Stimulated activated CD8-positive, alpha-beta memory T cell treated with anti-CD3 and anti-CD28 coated beads, Interleukin-15, amount 100 ng/mL, for 48 hours (primary cell): Measurements from ENCODE around the gene RHOT2.
A peak's percentile ranks its signal among the peaks of the same experiment; 100 is the strongest.

Experiments used
- DNase-seq, 2 donors: peaks; one replicate each; pipeline ENCODE4 v3.0.0-alpha.2; 2020; ENCODE audit warnings: low read depth in 2 of 2

RHOT2 gene

DNA sequence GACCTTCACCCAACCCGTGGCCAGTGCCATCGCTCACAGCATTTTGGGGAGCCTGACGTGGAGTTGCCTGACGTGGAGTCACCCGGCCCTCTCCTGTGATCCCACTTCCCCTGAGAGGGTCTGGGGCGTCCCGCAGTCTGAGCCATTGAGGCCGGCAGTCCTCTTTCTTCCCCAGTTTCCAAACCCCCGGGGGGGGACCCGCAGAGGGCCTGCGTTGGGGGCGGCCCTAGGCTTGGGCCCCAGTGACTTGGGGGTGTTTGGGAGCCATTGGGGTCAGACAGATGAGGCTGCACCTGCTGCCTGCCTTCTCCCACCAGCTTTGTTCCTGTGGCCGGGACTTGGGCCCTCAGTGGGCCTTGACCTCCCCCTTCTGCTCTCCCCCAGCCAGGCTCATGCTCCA is 1.7 kb downstream of the RHOT2 start:
- no peak for DNase-seq

DNA sequence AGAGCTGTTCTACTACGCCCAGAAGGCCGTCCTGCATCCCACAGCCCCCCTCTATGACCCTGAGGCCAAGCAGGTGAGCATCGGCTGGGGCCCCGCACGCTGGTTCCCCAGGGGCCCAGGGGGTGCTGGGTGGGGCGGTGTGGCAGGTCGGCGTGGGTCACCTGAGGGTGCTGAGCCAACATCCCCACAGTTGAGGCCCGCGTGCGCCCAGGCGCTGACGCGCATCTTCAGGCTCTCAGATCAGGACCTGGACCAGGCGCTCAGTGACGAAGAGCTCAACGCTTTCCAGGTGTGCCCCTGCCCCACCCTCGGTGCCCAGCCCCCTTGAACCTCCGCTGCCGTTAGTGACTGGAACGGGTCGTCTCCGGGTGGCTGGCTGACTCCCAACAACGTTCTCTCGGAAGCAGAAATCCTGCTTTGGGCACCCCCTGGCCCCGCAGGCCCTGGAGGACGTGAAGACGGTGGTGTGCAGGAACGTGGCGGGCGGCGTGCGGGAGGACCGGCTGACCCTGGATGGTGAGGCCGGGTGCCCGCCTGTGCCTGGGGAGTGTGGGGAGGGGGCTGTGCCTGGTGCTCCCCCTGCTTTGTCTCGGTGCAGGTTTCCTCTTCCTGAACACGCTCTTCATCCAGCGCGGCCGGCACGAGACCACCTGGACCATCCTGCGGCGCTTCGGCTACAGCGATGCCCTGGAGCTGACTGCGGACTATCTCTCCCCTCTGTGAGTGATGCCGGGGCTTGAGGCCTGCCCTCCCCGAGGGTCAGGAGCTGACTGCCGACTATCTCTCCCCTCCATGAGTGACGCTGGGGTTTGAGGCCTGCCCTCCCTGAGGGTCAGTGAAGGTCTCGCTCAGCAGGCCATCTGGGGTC is 2.8 kb downstream of the RHOT2 start:
- no peak for DNase-seq

- no peak for DNase-seq
Measured at GRCh38 chr16:671353-672131, 3.6 kb downstream of the RHOT2 start.

DNA sequence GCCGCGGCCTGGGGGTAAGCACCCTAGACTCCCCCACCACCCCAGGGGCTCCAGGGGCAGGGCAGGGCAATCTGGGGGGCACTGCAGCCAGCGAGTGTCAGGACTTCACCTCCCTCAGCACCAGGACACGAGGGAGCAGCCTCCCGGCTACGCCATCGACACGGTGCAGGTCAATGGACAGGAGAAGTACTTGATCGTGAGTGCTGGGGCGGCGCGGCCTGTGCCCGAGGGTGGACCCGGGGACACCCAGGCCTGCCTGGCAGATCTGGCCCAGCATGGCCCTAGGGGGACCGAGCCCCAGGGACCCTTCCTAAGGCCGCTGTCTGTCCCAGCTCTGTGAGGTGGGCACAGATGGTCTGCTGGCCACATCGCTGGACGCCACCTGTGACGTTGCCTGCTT is 4.4 kb downstream of the RHOT2 start:
- no peak for DNase-seq

DNA sequence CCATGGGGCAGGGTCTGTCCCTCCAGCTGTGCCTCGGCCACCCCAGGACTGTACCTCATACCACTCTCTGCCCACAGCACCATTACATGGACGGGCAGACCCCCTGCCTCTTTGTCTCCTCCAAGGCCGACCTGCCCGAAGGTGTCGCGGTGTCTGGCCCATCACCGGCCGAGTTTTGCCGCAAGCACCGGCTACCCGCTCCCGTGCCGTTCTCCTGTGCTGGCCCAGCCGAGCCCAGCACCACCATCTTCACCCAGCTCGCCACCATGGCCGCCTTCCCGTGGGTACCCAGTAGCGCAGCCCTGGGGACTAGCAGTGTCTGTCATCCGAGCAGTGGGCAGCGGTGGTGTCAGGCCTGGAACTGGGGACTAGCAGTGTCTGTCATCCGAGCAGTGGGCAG is 4.9 kb downstream of the RHOT2 start:
- no peak for DNase-seq

GRCh38 chr16:673399-673991 is 5.6 kb downstream of the RHOT2 start:
- DNase-seq = no peak

DNA sequence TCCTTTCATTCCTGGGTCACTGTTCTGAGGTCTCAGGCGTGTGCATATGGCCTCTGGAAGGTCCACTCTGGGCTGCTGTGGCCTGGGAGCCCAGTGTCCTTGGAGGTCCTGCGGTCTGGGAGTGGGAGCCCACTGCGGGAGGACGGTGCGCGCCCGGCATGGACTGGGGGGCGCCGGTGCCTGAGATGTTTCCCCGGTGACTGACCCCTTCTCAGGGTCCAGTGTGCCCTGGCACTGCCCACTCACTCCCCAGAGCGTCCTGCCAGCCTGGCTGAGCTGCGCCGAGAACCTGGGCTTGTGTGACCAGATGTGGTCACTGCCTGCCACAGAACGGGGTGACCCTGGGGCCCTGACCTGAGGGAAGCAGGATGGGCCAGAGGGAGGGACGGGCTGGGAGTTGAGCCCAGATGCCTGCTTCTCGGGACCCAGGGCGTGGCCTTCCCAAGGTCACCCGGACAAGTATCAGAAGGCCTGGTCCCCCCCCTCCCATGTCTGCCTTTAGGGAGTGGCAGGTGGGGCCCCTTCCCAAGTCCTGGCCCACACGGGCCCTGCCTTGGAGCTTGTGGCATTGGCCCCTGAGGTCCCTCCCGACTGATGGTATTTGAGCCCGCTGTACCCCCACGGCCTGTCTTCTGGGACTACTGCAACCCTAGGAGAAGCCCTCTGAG is 6.4 kb downstream of the RHOT2 start:
- no peak for DNase-seq

- no peak for DNase-seq
Measured at GRCh38 chr16:674968-675883, 7.3 kb downstream of the RHOT2 start, which contains the start of gene RHBDL1. Gene RHBDL1 (plus strand): TSS chr16:675671. CDS start chr16:675791, 120 bp downstream.

- DNase-seq = no peak
Measured at GRCh38 chr16:675884-676564, 8.1 kb downstream of the RHOT2 start.

- DNase-seq = no peak
Measured at GRCh38 chr16:676565-676902, 8.6 kb downstream of the RHOT2 start.

GRCh38 chr16:676913-677312 is 9.0 kb downstream of the RHOT2 start:
- DNase-seq = no peak

DNA sequence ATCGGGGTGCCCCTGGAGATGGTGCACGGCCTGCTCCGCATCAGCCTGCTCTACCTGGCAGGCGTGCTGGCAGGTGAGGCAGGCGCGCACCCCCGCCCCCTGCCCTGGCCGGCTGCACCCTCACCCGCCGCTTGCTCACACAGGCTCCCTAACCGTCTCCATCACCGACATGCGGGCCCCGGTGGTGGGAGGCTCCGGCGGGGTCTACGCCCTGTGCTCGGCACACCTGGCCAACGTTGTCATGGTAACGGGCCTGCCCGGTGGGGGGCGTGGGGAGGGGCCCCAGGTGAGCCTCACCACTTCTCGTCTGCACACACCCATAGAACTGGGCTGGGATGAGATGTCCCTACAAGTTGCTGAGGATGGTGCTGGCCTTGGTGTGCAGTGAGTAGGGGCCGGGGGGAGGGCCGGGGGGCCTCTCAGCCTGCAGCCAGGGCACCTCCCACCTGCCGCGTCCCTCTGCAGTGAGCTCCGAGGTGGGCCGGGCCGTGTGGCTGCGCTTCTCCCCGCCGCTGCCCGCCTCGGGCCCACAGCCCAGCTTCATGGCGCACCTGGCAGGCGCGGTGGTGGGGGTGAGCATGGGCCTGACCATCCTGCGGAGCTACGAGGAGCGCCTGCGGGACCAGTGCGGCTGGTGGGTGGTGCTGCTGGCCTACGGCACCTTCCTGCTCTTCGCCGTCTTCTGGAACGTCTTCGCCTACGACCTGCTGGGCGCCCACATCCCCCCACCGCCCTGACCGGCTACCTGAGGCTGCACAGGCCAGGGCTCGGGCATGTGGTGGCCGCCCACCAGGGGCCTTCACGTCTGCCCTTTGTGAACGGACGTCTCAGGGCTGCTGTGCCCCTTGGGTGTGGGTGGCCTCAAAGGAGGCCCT is 9.6 kb downstream of the RHOT2 start:
- no peak for DNase-seq

DNA sequence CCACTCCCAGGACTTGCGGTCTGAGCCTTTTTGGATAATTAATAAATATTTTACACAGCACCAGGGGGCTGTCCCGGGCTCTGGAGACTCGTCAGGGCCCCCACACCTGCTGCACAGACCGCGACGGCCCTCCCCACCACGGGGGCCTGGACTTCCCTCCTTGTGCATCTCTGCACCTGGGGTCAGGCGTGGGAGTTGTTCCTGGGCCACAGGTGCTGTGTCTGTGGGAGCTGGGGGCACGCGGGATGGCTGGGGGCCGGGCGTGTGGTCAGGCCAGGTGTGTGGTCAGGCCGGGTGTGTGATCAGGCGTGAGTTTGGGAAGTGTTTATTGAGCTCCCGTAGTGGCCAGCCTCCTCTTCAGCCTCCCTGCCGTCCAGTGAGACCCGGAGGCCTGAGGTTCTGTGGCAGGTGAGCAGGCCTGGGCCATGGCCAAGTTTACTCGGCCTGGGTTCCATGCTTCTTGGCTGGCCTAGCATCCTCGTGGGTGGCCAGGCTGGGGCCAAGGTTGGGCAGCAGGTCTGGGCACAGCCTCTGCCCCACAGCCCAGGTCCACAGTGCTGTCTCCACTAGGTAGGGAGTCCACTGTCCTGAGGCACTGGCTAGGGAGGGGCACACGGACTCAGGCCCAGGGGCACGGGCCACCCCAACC is 10.4 kb downstream of the RHOT2 start:
- DNase-seq = no peak

DNA sequence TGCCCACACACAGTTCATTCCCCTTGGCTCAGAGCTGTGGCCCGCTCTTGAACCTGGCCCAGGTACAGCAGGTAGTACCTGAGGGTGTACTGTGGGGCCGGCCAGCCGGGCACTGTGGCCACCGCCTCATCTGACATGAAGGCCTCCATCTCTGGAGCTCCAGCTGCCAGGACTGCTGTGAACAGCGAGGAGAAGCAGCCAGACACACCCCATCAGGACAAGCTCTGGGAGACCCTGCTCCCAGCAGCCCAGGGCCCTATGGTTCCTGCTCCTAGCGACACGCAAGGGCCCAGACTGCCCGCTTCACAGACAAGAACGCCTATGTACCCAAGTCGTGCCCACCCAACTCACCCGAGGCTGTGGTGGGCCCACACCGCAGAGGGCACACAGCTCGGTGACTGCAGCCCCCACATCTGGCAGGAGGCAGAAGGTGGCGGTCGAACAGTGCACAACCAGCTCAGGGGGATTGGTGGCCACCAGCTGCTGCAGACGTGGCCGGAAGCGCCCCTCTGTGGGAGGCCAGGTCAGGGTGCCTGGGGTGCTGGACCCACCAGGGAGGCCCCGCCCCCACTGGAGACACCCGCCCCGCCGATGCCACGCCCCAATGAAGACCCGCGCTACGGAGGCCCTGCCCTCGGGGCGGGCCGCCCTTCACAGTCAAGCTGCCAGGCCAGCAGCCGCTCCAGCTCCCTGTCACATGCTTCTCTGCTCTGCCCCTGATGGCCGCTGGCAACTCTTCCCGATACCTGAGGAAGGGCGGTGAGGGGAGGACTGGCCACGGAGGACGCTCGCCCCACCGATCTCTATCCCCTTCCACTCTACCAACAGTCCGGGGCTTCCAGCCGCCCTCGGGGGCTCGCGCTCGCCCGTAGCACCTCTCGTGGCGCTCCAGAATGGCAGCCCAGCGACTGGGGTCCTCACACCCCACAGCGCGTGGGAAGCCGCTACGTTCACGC is 11.2 kb downstream of the RHOT2 start:
- DNase-seq = peak; percentile 49

- DNase-seq = peak; percentile 79 to 86
Measured at GRCh38 chr16:679814-680624, 12.1 kb downstream of the RHOT2 start, which contains the start of gene STUB1. Gene STUB1 (plus strand): TSS chr16:680410. CDS start chr16:680526, 116 bp downstream.

GRCh38 chr16:680625-680945 is 12.7 kb downstream of the RHOT2 start:
- no peak for DNase-seq
